Activated CD4-positive, alpha-beta T cell treated with anti-CD3 and anti-CD28 coated beads for 4 hours (primary cell): ENCODE data around the gene SLC2A11.
A peak's percentile ranks its signal among the peaks of the same experiment; 100 is the strongest.
"Not testable (repeated sequence)": the region's sequence is repeated elsewhere in the genome, so short reads cannot be mapped to it uniquely, and the experiment has no call there.

Source experiments
- DNase-seq, 2 donors: peaks; one replicate each; pipeline ENCODE4 v3.0.0-alpha.2; 2020

Gene SLC2A11

GRCh38 chr22:23892706-23893105, 35.0 kb downstream of the SLC2A11 start:
- DNase-seq = no peak

- DNase-seq = no peak
Measured at GRCh38 chr22:23893121-23893944, 35.7 kb downstream of the SLC2A11 start.

- peak; percentile 93 to 96 for DNase-seq
Measured at GRCh38 chr22:23893945-23894709, 36.5 kb downstream of the SLC2A11 start, which contains the start of gene MIF. MIF (plus strand) TSS chr22:23894383; CDS start chr22:23894475, 92 bp downstream.

- peak; percentile 66 to 67 for DNase-seq
Measured at GRCh38 chr22:23894710-23895598, 37.3 kb downstream of the SLC2A11 start.

GRCh38 chr22:23895599-23896144, 38.0 kb downstream of the SLC2A11 start:
- no peak for DNase-seq

- DNase-seq = no peak
Measured at GRCh38 chr22:23896166-23896522, 38.5 kb downstream of the SLC2A11 start.

GRCh38 chr22:23896523-23897186, 39.0 kb downstream of the SLC2A11 start:
- no peak for DNase-seq

- no peak for DNase-seq
Measured at GRCh38 chr22:23897320-23897719, 39.6 kb downstream of the SLC2A11 start.

GRCh38 chr22:23898006-23898974, 40.6 kb downstream of the SLC2A11 start:
- DNase-seq = no peak

- DNase-seq = no peak
Measured at GRCh38 chr22:23899042-23899745, 41.5 kb downstream of the SLC2A11 start.

GRCh38 chr22:23900227-23900626, 42.6 kb downstream of the SLC2A11 start:
- DNase-seq = not testable (repeated sequence)

GRCh38 chr22:23901600-23901999, 43.9 kb downstream of the SLC2A11 start:
- DNase-seq = no peak

- DNase-seq = no peak
Measured at GRCh38 chr22:23903328-23903971, 45.8 kb downstream of the SLC2A11 start.

- no peak for DNase-seq
Measured at GRCh38 chr22:23904573-23905254, 47.0 kb downstream of the SLC2A11 start.

- DNase-seq = no peak
Measured at GRCh38 chr22:23906641-23907040, 49.0 kb downstream of the SLC2A11 start.

GRCh38 chr22:23907423-23907822, 49.7 kb downstream of the SLC2A11 start:
- DNase-seq = not testable (repeated sequence)

GRCh38 chr22:23908587-23909205, 51.0 kb downstream of the SLC2A11 start:
- no peak for DNase-seq

GRCh38 chr22:23909296-23909898, 51.7 kb downstream of the SLC2A11 start:
- no peak for DNase-seq
